GM18507 (cell line): ENCODE data around the gene PLXNB2.

Source experiments
- DNase-seq: peaks from one replicate; pipeline ENCODE4 v3.0.0; 2011; ENCODE audit warnings: low read depth; ENCODE audit not compliant: insufficient read length; ENCODE audit errors: extremely low spot score
- FAIRE-seq: peaks from 2 replicates; lab custom pipeline; 2011; peaks lifted over from hg19 to GRCh38; lab: Jason Lieb, UNC

Gene PLXNB2

GRCh38 chr22:50246242-50247175 is 60.9 kb downstream of the PLXNB2 start:
- no peak for DNase-seq
- FAIRE-seq: no peak

- FAIRE-seq (no peak), DNase-seq (no peak)
Observed at GRCh38 chr22:50245214-50246072, 62.0 kb downstream of the PLXNB2 start.

DNA sequence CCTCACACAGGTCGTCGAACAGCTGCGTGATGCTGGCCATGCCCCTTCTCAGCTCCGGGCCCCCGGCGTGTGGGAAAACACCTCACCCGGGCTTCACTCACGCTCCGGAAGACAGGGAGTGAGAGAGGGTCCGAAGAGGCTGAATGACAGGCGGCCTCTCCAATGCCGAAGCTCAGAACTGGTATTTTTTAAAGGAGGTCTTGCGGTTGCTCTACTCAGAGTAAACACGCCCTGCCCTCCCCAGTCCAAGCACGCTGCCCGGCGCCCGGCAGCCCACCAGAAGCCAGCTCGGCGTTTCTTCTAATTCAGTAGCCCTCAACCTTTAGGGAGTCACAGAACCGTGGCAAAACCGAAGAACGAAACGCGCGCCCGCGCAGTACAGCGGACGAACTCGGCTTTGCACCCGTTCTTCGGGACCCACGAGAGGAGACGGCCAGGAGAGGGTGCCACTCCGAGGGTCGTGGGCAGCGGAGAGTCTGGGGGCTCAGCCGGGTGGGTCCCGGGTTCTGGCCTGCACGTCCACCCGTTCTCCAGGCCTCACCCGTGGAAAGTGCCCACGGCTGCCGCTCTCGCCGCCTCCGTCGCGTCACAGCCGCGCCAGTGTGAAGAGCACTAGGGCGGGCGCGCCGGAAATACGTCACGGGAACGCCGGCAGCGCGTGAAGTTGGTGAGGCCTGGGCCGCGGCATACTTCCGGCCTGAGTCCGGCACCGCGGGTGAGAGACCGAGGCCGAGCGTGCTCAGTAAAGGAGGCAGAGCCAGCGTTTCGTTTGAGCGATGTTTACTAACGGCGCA is 62.8 kb downstream of the PLXNB2 start, which contains the start of gene TUBGCP6:
TUBGCP6 (minus strand) TSS at position 604 of the 794 bp plus-strand sequence; CDS start at position 40, 564 bp downstream.
- peak; percentile 96 for FAIRE-seq
- DNase-seq: peak; percentile 87

DNA sequence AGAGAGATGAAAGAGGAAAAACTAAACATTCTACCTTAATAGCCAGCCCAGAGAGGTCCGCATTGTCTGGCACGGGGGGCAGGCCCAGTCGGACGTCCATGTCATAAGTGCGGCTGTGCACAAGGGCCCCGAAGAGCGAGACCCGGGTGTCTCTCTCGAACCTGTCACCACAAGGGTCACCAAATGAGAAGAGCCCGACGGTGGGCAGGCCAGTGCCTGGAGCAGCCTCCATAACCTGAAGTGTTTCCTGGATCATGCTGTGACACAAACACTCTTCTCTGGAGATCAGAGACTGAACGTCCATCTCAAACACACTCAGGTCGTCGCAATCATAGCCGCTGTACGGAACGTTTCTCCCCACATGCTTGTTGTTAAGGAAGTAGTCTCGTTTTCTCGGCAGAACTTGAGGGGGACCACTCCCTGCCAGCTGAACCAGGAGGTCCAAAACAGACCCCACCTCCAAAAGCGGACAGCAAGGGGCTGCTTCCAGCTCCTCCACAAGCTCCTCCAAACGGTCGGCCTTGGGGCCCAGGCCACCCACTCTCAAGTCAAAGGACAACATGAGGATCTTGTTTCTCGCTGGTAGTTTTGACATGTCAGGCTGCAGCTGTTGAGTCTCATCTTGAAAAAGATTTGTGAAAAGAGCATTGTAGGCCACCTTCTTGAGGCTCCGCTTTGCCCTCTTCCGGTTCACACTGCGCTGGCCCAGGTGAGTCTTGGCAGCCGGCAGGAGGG is 63.6 kb downstream of the PLXNB2 start:
- FAIRE-seq (no peak), DNase-seq (no peak)

GRCh38 chr22:50242406-50242949 is 65.0 kb downstream of the PLXNB2 start:
- no peak for FAIRE-seq
- no peak for DNase-seq

DNA sequence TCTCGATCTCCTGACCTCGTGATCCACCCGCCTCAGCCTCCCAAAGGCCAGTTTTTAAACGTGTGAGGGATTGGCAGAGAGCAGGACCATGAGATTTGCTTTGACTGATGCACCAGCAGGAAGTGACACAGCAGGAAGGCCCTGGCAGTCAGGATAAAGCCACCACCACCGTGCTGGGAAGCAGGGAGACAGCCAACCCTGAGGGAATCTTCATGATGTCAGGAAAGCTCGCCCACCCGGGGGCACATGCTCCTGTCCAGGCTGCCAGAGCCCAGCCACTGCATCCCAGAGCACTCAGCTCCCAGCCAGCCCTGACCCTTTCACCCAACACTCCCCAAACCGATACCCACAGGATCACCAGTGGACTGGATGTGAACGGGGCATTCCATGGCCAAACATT is 68.7 kb downstream of the PLXNB2 start:
- DNase-seq: no peak

GRCh38 chr22:50236731-50237409 is 70.6 kb downstream of the PLXNB2 start:
- no peak for DNase-seq
- peak; percentile 76 for FAIRE-seq

More for the DNA sequence above, 68.7 kb downstream of the PLXNB2 start:
- no peak for FAIRE-seq

DNA sequence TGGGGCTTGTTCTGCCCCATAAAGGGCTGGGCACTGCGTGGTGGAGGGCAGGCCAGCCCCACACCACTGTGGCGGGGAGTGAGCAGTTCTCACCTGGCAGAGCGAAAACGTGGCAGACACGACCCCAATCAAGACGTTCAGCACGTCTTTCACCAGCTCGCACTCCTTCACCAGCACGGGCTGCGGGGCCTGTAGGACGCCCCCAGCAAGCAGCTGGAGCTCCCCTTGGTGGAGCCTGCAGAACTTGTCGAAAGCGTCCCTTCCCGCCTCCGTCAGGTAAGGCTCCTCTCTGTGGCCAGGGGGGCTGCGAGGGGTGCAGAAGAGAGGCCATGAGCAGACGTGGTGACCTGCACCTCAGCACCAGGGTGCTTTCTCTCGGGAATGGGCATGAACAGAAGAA is 74.2 kb downstream of the PLXNB2 start:
- DNase-seq (no peak), FAIRE-seq (no peak)

GRCh38 chr22:50232481-50233151 is 74.8 kb downstream of the PLXNB2 start:
- FAIRE-seq: no peak
- no peak for DNase-seq

- FAIRE-seq: no peak
- DNase-seq: no peak
Observed at GRCh38 chr22:50229370-50229769, 78.1 kb downstream of the PLXNB2 start.

- DNase-seq (no peak), FAIRE-seq (no peak)
Observed at GRCh38 chr22:50228366-50228765, 79.1 kb downstream of the PLXNB2 start.

DNA sequence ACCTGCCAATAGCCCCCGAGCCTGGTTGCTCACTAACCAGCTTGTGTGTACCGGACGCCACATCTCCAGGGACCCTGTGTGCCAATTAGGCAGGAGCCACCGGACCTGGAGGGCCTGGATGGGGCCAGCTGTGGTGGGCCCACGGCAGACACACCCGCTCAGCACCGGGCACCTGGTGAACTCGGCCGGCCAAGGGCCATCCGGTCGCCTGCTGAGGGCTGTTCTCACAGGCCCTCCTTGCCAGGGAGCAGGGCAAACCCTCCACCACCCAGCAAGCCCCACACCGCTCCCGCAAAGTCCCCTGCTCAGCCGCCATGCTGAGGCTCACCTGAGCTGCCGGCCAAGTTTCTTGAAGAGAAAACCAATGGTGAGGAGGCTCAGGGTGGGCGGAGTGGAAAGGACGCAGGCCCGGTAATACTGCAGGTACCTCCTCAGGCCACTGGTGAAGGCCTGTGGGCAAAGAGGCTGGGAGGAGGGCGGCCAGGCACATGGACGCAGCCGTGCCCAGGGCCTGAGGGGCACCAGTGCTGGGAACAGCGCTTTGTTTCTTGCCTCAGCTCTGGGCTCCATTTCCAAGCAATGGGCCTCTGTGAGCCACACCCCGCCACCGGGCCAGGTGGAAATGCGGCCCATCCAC is 79.7 kb downstream of the PLXNB2 start:
- no peak for DNase-seq
- no peak for FAIRE-seq

DNA sequence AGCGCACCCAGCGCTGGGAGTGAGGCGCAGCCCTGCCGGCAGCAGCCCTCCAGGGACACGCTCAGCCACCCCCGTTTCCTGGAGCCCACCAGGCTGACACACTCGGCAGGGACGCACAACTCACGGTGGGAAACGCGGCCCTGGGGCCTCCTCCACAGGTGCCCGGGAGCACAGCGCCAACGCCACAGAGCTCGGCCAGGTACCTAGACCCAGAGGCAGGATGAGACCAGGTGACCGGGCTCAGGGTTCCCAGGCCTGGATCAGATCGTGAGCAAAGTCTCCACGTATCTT is 80.6 kb downstream of the PLXNB2 start:
- no peak for DNase-seq
- FAIRE-seq: no peak

DNA sequence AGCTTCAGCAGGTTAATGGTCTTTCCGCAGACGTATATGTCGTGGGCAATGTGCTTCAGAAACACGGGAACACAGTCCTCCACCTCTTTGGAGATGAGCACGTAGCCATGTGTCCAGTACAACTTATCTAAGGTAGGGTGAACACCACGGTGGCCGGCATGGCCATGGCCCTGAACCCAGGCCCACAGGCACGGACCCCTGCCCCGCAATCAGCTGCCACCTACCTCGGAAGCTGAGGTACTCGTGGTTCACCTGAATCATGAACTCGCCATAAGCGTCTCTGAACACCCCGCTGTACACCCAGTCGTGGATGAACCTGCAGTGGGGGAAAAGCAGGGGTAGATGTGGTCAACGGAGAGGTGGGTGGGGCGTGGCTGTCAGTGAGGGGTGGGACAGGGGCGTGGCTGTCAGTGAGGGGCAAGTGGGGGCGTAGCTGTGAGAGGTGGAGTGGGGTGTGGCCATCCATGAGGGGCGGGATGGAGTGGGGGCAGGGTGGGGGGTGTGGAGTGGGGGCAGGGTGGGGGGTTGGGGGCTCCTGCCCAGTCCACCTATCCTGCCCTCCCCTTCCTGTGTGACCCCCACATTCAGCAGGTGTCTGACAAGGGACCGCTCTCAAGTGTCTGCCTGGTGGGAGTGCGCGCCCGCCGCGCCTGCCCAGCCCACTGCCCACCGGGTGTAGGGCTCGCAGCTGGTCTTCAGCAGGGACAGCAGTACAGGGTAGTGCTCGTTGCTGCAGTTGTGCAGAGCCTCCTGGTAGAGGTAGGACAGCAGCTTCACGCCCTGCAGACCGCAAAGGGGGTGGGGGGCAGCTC is 81.2 kb downstream of the PLXNB2 start:
- FAIRE-seq: no peak

DNA sequence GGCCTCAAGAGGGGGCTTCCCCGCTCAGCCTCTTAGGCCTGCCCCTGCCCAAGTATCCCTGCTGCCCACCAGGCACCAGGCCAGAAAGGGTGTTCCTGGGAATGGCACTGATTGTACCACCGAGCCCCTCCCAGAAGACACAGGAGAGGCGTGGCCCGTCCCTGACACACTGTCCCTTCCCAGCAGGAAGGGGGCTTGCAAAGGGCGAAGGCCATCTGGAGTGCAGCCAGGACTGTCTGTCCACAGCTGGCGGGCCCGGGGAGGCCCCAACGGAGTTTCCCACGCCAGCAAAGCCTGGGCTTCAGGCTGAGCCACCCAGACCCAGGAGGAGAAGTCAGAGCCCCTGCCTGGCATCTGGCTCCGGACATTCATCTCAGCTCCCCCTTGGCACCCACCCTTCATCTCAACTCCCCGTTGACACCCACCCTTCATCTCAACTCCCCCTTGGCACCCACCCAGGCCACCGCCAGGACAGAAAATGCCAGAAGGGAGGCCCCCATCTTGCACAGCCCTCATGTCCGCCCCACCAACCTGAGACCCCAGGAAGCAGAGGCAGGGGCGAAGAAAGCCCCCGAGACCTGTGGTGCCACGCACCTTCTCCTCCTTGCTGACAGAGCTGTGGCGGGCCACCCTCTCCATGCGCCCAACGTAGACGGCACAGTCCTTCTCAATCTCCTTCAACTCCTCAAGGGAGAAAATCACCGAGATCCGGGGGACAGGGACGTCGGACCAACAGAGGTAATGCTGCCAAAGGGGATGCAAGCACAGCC is 82.1 kb downstream of the PLXNB2 start:
- no peak for FAIRE-seq
- no peak for DNase-seq

More for the DNA sequence above, 81.2 kb downstream of the PLXNB2 start:
- no peak for DNase-seq
